Kidney capillary endothelial cell (primary cell): ENCODE measurements around the gene ZNF710.
"Not testable (repeated sequence)": the region's sequence is repeated elsewhere in the genome, so short reads cannot be mapped to it uniquely, and the experiment has no call there.

Experiments used
- DNase-seq: peaks from one replicate; pipeline ENCODE4 v3.0.0-alpha.2; 2018; ENCODE audit warnings: low spot score

Gene ZNF710

DNA sequence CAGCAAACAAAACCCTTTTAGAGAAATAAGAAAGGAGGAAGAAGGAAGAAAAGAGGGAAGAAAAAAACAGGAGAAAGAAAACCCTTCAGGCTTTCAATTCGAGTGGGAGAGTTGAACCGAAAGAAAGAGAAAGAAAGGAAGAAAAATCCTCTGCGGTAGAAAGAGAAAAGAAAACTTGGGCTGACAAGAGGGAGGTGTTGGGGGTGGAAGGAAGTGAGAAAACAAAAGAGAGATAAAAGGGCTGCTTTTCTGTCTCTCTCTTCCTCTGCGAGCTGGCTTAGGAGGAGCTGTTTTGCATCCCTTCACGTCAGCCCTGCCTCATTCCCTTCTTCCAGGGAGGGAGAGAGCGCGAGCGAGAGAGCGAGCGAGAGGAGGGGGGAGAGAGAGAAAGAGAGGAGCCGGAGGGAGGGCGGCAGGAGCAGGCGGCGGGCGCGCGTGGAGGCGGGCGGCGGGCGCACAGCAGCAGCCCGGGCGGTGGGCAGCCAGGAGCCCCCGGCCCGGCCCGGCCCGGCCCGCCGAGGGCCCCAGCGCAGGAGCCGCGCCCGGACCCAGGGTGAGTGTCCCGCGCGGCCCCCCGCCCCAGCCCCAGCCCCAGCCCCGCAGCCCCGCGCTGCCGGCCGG, at the start of gene ZNF710:
TSS of gene ZNF710 (plus strand) at position 263 of the 621 bp plus-strand sequence. CDS start 65,814 bp downstream, outside the sequence.
- DNase-seq = peak; percentile 21

GRCh38 chr15:89954541-89954940, 46.6 kb upstream of the ZNF710 start:
- DNase-seq = no peak

DNA sequence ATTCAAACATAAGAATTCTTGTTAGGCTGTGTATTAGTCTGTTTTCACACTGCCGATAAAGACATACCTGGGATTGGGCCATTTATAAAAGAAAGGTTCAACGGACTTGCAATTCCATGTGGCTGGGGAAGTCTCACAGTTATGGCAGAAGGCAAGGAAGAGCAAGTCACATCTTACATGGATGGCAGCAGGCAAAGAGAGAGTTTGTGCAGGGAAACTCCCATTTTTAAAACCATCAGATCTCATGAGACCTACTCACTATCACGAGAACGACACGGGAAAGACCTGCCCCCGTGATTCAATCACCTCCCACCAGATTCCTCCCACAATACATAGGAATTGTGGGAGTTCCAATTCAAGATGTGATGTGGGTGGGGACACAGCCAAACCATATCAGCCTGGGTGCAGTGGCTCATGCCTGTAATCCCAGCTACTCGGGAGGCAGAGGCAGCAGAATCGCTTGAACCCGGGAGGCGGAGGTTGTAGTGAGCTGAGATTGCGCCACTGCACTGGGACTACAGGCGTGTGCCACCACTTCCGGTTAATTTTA, 45.6 kb upstream of the ZNF710 start:
- DNase-seq = not testable (repeated sequence)

DNA sequence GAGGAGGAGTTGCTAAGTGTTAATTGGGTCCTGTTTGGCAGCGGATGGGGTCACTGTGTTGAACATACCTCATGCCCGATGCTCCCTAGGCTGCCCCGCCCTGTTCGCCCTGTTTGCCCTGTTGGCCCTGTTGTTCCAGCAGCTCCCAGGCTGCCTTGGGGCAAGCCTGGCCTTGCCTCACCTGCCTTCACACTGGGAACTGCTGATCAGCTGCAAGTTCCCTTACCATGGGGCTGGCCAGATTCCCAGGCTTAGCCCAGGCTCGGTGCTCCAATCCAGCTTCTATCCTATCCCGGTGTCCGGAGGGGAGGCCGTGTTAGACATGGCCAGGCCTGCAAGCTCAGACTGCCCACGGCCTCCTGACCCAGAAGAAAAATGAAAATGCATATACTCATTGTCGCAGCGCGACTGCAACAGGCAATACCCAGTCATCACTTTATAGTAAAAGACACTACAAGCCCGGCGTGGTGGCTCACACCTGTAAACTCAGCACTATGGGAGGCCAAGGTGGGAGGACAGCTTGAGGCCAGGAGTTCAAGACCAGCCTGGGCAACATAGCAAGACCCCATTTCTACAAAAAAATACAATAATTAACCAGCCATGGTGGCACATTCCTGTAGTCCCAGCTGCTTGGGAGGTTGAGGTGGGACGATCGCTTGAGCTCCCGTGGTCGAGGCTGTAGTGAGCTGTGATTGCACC, 42.9 kb upstream of the ZNF710 start:
- DNase-seq = no peak

DNA sequence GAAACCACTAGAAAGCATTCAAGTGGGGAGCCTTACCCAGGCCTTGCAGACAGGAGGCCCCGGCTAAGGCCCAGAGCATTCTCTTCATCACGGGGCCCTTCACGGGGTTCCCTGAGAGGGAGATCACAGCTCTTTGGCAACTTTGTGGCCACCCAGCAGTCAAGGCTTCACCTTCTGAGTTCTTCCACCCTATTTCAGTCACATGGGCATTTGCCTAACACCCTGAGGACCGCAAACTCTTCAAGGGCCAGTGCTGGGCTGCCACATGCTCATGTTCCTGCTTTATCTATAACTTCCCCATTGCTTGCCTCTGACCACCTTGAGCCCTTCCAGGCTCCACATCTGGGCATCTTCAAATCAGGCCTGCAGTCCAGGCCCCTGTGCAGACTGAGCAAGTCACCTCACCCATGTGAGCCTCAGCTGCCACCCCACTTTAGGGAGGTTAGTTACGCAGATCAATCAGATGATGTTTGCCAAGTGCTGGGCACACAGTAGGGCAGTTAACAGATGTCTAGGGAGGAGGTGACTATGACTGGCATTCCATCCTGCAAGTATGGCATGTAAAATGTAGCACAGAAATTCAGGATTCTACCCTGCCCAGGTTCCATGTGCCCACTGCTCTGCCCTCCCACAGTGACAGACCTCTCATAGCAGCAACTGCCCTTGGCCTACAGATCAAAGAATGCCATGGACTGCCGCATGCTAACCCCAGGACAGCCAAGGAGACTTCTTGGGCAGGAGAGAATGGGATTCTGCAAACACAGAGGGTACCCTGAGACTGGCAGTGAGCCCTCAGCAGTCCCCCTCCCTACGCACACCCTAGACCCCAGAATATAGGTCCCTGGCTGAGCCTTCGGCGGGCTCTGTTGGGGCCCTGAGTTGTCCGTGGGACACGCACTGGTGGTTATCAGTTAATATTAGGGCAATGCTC, 37.6 kb upstream of the ZNF710 start:
- DNase-seq = no peak

- DNase-seq = no peak
Measured at GRCh38 chr15:89964232-89964954, 36.7 kb upstream of the ZNF710 start.

- DNase-seq = no peak
Measured at GRCh38 chr15:89967881-89968280, 33.2 kb upstream of the ZNF710 start.

DNA sequence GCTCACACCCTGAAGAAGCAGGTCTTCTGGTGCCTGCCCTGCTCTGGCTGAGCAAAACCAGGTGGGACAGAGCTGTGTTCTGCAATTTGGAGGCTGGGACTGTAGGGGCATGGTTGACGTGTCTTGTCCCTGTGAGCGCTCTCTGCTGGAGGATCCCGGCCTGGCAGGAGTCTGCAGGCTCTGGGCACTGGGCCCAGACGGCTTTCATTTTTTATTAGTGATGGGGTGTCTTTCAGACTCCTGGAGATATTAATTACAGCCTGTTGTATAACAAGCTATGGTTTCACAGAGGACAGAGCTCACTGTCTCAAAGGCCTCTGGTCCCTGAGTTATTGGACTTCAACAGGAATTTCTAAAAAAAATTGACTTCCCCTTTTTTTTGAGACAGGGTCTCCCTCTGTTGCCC, 29.5 kb upstream of the ZNF710 start:
- peak; percentile 20 for DNase-seq

DNA sequence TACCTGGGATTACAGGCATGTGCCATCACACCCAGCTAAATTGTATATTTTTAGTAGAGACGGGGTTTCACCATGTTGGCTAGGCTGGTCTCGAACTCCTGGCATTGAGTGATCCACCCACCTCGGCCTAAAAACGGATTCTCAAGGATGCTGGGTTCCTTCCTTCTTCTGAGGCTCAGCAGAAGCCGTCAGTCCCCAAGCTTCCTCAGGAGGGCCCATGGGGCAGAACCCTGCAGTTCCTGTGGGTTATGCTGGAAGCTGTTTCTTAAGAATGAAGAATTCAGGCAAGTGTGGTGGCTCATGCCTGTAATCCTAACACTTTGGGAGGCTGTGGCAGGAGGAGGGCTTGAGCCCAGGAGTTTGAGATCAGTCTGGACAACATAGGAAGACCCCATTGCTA, 29.0 kb upstream of the ZNF710 start:
- no peak for DNase-seq

DNA sequence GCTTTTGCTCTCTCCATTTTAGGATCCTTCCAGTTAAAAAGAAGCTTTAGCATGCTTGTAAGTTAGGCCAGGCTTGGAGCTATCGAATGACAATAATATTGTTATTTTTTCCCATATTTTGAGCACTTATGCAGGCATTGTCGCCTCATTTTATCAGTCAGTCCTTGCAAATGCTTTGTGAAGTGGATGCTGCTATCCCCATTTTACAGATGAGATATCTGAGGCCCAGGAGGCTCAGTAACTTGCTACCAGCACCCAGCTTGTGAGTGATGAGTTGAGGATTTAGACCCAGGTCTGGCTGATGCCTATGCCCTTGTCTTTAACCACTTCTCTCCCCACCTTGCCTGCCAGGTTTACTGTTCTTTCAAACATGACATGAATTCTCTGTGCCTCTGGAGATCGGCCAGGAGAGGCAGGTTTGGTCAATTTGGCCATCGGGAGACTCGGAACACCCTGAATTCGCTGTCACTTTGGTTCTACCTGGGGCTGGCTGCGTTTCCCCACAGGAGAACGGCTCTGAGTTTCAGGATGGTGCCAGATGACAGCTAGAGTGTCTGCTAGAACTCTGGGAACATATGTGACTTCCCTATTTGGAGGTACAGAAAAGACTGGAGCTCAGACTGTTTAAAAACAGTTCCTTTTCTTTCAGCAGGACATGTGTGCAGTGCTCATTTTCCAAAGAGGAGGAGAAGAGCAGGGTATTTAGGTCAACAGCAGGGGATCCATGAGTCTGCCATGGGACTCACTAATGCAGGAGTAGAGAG, 25.5 kb upstream of the ZNF710 start:
- DNase-seq = no peak

- no peak for DNase-seq
Measured at GRCh38 chr15:89976246-89976600, 24.9 kb upstream of the ZNF710 start.

DNA sequence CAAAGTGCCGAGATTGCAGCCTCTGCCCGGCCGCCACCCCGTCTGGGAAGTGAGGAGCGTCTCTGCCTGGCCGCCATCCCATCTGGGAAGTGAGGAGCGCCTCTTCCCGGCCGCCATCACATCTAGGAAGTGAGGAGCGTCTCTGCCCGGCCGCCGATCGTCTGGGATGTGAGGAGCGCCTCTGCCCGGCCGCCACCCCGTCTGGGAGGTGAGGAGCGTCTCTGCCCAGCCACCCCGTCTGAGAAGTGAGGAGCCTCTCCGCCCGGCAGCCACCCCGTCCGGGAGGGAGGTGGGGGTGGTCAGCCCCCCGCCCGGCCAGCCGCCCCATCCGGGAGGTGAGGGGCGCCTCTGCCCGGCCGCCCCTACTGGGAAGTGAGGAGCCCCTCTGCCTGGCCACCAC, 23.3 kb upstream of the ZNF710 start:
- not testable (repeated sequence) for DNase-seq

- DNase-seq = no peak
Measured at GRCh38 chr15:89978914-89979313, 22.2 kb upstream of the ZNF710 start.

DNA sequence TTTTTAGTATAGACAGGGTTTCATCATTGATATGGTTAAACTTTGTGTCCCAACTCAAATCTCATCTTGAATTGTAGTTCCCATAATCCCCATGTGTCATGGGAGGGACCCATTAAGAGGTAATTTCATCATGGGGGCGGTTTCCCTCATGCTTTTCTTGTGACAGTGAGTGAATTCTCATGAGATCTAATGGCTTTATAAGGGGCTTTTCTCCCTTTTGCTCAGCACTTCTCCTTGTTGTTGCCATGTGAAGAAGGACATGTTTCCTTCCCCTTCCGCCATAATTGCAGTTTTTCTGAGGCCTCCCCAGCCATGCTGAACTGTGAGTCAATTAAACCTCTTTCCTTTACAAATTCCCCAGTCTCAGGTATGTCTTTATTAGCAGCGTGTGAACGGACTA, 20.2 kb upstream of the ZNF710 start:
- no peak for DNase-seq

DNA sequence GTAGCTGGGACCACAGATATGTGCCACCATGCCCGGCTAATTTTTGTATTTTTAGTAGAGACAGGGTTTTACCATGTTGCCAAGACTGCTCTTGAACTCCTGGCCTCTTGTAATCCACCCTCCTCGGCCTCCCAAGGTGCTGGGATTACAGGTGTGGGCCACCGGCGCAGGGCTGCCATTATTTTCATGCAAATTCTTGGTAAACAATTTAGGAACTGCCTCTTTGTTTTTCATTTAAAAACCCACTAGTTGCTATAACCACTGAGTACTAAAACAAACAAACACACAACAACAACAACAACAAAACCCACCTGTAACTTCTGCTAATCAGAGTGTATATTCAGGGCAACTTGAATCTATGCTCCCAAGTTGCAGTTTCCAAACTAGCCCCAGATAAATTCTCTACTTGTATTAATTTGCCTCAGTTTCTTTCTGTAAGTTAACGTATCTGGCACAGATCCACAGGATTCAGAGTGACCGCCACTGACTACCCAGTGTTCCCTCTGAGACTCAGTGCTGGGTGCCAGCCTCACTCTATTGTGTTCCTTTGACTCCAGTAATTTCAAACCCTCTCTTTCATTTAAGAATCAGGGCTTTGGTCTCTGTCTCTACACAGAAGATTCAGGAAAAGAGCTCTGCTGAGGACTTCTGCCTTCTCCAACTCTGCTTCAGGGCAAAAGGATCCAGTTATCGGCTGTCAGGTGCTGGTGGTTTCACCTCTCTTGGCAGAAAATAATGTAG, 18.6 kb upstream of the ZNF710 start:
- DNase-seq = no peak

GRCh38 chr15:89984001-89984400, 17.1 kb upstream of the ZNF710 start:
- DNase-seq = no peak

GRCh38 chr15:89984421-89985010, 16.6 kb upstream of the ZNF710 start:
- no peak for DNase-seq

GRCh38 chr15:89985111-89985510, 16.0 kb upstream of the ZNF710 start:
- no peak for DNase-seq

DNA sequence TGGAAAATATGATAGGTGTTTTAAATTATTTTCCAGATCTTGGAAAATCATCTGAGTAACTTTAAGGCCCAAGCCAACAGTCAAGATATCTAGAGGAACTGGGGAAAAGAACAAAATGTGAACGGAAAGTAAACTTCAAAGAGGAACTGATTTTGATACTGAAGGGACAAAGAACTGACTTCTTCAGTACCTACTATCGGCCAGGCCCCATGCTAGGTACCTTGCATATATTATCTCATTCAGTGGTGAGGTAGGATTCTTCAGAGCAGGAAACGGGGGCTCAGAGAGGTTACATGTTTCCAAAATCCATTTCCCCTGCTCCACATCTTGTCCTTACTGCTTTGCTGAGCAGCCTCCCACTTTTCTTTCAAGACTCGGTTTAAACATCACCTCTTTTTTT, 9.8 kb upstream of the ZNF710 start:
- DNase-seq = no peak

DNA sequence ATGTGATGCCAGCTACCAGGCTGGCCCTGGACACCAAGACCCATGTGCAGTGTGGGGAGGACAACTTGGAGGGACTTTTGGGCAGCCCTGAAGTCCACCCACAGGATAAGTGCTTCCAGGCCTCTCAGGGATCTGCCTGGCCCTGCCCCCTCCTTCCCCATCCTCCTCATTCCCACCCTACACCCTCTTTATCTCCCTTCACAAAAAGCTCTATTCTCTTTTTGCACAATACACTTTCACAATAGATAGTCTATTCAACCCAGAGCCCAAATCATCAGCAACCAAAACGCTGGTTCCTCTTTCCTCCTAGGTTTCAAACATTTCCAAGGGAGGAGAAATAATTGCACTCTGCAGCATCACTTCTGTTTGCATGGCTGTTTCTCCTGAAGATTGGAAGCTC, 7.8 kb upstream of the ZNF710 start:
- DNase-seq = no peak
